Fibroblast of skin of right quadriceps (primary cell): ENCODE results near the gene PRKCE.

ENCODE experiments used
- DNase-seq: peaks from one replicate; pipeline ENCODE4 v3.0.0-alpha.2; 2013

PRKCE gene

DNA sequence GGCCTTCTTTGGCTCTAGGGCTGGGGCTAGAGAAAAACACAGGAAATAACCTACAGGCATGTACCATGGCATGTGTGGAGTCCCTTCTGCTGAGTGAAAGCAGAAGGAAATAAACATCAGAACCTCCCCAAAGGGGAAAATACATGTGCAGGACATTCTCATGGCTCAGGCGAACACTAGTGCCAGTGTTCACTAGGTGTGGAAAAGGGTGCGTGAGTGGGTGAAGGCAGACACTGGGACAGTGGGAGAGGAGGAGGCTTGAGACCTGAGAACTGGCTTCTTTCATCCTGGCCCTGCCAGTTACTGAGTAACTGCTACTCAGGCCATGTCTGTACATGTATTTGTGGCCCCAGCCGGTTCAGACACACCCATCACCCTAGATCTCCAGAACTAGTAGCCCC lies 268.2 kb downstream of the PRKCE start:
- DNase-seq = no peak

DNA sequence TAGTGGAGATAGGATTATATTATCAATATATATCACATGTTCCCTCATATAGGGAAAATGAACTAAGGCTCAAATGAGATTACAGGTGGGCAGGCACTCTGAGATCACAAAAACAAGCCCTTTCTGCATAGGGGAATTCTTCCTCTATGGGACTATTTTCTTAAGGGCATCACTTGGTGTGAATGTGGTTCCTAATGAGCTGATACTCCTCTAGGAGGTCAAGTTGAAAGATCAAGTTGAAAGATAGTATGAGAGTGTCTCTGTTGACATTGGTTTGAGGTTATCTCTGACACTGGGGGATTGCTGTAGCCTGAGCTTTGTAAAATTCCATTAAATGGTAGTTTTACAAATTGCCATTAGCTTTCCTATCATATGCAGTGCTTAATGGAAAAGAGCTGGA lies 270.4 kb downstream of the PRKCE start:
- no peak for DNase-seq

DNA sequence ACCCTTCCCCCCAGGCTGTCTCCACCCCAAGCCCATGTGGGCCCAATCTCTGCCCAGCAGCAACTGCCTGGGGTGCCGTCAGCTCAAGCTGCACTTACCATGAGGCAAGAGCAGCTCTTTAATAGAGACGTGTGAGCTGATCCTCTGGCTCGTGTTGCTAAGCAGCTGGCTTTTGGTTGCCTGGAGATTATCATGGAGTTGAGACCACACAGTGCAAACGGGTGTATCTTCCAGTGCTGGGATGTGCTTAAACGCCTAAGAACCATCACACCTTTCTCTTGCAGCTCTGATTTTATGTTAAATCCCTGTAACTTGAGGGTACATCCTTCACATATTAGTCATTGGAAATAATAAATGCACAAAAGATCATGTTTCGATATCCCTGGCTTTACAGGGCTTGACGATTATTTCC lies 271.1 kb downstream of the PRKCE start:
- no peak for DNase-seq

DNA sequence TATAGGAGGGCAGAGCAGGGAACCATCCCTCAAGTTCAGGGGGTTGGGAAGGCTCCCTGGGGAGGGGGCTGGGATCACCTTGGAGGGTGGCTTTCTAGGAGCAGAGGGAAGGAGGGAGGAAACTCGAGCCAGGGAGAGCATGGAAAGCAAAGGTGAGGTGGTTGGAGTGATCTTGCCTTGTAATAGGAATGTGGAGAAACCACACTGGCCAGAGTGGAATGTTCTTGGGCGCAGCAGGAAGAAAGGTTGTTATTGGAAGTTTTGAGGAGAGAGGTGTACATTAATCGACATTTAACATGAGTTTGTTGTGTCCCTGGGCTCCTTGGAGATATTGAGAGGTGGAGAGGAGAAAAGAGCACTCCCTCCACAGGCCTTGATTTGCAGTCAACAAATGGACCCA lies 272.2 kb downstream of the PRKCE start:
- DNase-seq = no peak

DNA sequence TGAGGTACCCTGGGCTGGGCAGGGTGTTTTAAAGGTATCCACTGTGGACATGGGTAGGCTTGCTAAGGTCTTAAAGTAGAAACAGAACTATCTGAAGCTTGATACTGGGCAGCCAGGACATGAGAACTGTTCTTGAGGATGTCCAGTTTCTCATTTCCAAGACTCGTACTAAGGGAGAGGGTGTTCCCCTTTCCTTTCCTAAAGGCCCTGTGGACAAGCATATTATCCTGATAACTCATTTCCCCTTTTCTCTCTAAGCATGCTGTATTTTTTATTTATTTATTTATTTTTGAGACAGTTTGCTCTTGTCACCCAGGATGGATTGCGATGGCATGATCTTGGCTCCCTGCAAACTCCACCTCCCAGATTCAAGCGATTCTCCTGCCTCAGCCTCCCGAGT lies 273.6 kb downstream of the PRKCE start:
- DNase-seq = no peak

DNA sequence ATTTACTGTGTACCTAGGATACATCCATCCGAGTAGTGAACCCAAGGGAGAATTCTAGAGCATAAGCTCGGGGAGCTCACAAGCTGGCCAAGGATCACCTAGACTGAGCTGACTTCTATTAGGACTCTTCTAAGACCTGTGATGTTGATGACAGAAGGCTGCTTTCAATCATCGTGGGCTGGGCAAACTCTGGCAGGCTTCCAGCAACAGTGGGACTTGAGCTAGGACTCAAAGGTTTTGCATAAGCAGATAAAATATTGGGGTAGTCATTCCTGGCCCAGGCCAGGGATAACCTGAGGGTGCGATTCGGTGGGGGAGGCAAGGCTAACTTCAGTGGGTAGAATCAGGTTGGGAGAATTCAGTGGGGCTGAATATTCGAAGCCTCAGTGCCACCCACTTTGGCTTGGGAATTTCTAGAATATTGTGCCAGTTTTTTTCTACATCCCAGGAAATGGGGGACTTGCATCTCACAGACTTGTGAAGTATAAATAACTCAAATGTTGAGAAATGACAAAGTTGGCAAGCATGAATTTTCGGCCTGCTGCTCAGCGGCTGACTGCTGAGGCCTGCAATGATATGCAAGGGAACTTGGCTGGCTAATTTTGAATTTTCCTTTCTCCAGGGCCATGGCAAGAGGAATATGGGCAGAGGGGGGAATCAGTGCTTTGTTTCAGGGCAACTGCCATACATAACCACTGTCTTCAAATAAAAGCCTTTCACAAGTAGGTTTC lies 274.3 kb downstream of the PRKCE start:
- no peak for DNase-seq

DNA sequence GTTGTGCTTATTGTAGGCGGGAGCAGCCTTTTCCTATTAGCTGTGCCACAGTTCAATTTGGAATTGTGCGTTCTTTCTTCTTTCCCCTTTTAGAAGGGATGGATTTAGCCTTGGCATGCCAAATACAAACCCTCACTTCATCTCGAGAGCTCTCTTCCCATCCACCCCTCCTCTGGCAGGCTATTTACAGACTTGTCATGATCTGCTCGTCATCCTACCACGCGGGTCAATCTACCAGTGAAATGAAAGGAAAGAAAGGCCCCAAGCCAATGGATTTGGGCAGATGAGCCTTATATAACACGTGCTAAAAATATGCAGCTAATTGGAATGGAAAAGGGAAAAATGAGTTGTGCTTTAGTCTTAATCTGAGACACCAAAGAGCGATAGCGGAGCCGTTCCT lies 277.5 kb downstream of the PRKCE start:
- no peak for DNase-seq

DNA sequence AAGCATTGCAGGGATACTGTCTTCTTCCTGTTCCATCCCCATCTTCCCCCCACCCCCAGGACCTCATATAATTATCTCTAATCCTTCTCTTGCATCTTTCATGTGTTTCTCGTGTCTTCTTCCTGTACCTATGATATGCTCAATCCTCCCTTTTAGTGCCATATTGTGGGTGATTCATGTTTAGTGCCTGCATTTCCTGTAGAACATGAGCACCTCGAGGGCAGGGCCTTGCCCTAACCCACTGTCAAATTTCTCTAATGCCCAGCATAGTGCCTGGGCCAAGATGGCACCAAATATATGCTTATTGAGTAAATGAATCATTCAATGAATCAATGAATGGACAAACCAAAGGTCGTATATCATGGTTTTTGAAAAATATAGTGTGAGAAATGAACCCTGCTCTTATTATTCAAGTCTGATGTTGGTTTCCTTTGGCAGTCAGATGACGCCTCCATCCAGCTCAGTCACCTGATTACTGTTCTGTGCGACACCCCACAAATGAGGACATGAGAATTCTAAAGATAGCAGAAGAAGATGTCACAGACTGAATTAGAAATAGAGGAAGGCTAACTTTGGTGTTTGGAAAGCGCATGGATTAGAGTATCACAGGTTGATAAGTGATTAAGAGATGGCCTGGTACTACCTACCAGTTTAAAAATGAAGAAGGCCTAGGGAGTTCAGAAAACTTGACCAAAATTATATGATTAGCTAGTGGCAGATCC lies 278.4 kb downstream of the PRKCE start:
- DNase-seq = no peak

DNA sequence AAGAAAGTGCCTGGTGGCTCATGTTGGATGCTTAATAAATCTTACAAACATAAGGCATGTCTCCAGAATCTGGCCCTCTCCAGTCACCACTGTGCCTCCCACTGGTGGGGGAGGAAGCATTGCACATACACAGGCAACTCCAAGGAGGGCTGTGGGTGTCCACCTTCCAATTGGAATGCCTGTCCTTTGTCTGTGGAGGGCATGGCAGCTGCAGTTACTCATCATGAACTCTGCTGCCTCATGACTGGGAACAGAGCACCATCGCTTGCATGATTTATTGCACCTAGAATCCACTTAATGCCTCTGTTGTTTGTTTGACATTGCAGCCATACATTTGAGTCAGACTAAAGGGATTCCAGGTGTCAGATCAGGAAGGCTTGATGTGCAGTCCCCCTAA lies 278.9 kb downstream of the PRKCE start:
- peak; percentile 78 for DNase-seq

DNA sequence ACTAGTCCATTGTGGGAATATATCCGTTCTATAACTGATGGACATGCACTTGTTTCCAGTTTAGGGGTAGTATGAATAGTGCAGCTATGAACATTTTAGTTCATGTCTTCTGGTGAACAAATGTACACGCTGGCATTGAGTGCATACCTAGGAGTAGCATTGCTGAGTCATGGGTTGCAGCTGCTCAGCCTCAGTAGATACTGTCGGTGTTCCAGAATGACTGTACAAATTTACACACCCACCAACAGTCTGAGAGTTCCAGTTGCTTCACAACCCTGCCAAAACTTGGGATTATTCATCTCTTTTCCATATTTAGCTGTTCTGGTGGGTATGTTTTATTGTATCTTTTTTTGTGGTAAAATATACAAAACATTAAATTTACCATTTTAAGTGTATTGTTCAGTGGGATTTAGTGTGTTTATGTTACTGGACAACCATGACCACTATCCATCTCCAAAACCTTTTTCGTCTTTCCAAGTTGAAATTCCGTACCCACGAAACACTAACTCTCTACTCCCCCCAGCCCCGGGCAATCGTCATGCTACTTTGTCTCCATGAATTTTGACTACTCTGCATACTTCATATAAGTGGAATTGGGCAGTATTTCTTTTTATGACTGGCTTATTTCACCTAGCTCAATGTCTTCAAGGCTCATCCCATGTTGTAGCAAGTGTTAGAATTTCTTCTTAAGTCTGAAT lies 281.0 kb downstream of the PRKCE start:
- DNase-seq = peak; percentile 68

DNA sequence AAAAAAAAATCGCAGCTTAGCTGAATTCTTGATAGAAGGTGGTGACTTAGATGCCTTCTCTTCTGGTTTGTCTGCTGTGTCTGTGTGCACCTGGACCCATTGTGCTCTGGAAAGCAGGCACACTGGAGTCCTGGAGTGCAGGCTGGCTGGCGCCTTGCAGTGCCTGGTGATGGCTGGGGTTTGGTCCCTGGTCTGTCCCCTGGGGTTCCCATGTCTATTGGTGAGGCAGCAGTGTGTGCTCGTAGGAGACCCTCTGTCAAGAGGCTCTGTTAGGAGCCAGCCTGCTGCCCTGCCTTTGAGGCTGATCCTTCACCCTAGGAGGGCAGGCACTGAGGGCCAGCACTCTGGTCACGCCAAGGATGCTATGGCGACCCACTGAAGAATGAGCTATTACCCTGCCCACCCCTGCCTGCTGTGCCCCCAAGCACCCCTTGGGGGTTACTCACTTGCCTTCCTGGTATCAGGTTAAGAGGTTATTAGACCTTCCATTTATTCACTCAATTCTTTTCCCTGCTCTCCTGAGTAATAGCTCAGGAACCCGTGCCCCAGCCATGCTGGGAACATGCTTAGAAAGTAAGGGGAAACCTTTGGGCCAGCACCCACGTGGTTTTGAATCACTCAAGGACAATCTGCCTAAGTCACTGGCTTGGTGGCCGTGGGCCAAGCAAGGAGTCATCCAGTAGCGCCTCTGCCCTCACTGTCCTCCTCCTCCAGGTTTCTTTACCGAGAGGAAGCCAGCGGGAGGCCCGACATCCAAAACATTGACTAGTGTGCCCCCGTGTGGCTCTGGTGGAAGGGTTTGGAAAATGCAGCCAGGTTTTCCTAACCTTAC lies 284.5 kb downstream of the PRKCE start:
- DNase-seq = peak; percentile 99

DNA sequence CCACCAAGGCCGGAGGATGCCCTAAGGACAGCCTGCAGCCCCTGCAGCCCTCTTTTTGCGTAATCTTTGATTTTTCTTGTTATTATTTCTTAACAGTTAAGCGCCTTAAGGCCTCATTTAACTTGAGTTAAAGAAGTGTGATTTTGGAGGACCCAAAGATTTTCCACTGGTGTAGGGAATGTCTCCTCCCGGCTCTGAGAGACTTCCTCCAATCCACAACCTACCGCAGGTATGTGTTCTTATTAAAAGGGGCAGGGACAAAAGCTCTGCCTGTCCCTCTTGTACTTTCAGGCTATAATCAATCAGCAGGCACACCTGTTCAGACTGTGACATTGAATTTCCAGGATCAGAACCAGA lies 285.1 kb downstream of the PRKCE start:
- no peak for DNase-seq

DNA sequence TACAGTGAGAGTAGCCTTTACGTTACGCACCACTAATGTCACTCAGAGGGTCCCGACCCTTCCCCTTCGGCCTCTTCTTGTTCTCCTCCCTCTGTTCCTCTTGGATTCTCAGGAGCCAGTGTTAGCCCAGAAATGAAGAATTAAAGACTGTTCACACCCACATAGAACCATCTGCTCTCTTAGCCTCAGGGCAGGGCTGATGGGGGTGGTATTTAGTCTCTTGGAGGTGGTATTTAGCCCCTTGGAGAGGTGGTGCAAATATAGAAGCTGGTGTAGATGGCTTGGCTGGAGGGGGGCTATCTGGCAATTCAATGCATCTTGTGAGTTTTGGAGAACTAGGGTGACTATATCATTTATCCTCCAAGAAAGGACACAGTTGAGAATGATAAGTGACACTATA lies 286.5 kb downstream of the PRKCE start:
- no peak for DNase-seq

DNA sequence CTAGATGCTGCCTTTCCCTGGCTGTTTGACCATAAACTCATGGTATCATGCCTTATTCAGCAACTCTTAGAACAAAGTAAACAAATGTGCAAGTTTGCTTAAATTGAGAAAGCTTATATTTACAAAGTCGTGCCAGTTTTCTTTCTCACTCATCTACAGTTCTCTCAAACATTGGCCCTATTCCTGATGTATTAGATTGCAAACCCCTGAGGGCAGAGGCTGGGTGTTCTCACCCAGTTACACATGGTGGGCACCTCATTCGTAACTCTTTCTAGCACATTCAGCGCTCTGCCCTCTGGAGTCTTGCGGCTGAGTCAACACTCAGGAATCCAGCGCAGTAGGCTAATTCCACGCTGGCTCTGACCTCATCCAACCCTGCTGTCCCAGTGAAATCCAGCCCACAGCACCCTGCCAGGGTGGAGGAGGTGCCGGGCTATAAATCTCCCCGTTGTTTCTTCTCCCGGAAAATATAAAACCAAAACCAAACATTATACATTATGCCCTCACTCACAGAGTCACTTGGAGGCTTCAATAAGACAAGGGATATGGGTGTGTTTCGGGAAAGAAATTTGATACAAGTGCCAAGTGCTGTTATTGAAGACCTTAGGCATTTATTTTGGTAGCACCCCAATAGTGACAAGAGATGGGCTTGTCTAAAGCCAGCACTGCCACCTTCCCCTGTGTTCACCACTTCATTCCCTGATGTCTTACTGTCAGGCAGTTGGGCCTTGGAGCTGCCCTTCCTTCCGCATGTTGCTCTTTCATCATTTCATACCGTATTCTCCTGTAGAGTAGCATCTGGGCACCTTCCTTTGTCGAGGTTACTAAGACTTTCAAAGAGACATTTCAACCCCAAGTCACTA lies 287.4 kb downstream of the PRKCE start:
- peak; percentile 94 for DNase-seq

DNA sequence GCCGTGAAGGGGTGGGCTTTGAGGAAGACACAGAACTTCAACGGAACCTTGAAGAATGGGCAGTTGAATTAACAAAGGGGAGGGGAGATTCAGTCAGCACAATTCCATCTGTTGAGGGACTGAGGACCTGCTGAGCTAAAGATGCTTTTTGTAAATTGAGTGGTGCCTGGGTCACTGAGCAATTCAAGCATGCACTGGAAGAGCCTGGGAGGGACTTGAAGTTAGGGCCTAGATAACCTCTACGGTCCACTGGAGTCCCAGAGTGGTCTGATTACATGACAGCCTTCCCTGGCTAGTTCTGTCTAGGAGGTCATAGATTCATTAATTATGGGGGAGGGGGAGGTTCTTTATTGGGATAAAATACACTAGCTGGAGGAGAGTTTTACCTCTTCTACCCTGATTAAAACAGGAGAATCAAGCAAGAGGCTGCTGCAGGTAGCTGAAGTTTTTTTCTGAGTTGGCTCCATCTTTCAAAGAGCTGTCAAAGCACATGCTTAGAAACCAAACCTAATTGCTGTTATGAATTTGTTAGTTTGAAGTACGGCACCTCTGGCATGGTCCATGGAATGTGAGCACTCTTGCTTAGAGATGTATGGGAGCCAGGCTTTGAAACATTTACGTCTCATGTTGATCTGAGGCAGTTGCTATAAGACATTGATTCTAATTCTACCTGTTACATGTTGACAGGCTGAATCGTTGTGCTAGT lies 290.2 kb downstream of the PRKCE start:
- no peak for DNase-seq

DNA sequence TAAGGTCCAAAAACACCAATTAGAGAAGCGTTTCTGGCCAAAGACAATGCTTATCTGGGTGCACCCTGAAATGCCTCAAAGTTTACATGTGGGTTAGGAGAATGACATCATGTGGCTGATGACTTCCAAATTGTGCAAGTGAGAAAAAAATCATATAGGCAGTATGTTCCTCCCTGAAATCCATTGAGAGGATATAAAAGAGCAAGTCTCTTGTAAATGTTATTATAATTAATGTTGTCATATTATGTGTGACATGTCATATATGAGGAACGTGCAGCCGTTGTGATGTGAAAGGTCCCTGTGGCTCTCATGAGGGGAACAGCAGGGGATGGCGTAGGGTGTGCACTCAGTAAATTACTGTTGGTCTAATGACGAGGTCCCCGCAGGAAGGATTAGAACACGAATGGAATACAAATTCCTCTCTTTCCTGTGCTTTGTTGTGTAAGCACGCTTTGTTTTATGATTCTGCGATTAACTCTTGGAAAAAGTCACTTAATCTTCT lies 290.8 kb downstream of the PRKCE start:
- peak; percentile 56 for DNase-seq

DNA sequence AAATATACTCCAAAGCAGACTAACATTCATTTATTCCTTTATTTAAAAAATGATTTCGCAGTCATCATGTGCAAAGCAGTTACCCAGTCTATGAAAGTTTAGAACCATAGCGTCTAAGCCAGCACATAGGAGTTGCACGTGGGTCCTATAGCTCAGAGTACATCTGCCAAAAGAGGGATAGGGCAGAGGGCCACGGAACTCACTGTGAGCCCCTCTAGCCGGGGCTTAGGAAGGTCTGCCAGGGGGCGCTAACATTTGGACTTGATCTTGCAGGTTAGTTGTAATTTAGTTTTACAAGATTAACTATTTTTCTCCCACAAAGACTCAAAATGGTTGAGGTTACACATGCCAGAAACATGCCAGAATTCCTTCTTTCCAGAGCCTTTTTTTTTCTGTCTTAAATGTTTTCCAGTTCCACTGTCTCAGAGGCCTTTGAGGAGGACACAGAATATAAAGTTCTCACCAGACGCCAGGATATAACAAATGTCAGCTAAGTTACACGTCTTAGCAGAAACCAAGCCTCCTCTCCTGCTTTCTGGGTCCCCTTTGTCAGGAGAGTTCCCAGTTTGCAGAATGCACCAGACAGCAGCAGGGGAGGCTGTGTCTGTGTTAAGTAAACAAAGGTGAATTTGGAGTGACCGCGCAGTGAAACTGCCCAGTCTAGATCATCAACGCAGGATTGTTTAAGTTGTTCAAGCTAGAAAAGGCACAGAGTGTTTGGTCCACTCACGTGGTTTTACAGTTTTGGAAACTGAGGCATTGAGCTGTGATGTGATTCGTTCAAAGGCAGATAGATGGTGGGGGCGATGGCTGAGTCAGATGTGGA lies 292.0 kb downstream of the PRKCE start:
- peak; percentile 53 for DNase-seq

DNA sequence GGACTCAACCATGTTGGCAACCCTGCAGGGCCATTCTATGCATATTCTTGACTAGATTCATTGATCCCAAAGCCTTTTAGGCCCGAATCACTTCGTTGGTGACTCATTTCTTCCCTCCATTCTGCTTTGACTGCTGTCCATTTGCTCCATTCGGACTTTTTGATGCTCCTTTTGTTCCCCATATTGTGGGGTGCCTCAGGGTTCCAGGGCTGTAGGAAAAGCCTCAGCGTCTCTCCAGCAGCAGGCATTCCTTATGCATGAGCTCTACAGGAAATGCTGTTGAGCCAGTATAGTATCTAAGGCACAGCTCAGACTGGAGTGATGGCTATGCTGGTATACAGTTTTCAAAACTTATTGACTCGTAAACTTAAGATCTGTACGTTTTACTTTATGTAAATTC lies 292.6 kb downstream of the PRKCE start:
- peak; percentile 85 for DNase-seq

DNA sequence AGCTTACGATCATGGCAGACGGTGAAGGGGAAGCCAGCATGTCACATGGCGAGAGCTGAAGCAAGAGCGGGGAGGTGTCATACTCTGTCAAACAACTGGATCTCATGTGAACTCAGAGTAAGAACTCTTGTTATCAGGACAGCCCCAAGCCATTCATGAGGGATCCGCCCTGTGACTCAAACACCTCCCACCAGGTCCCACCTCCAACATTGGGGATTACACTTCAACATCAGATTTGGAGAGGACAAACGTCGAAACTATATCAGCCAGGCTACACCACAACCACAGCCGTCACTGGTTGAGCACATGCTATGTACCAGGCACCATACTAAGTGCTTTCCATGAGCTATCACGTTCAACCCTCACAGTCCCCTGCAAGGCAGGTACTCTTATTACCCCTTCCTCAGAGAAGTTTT lies 293.8 kb downstream of the PRKCE start:
- DNase-seq = no peak

DNA sequence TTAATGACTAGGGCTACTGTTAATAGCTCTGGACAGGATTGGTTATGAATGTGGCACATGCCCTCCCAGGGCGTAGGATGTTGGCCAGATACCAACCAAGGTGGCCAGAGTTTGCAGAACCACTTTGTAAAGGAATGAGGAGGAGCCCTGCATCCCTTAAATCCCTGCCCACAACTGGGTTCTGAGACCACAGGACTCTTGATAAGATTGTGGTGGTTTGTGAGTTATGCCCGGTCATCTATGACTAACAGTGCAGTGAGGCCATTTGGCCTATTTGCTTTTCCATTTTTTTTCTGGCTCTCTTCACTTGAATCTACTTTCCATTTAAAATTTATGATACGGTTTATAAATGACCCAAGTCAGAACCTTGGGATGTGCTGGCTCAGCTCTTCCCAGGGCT lies 294.5 kb downstream of the PRKCE start:
- peak; percentile 64 for DNase-seq
